Cardiac fibroblast (primary cell): ENCODE results near the gene CHST3.

ENCODE experiments used
- DNase-seq, 2 donors: peaks; one replicate each; pipeline versions ENCODE4 v3.0.0 to v3.0.0-alpha.2; 2010; ENCODE audit warnings: low read depth in 2 of 2
- H3K4me3 ChIP-seq, 2 donors: replicated peaks in 1 of 2; 1 replicate in 1 of 2; 2 replicates in 1 of 2; pipeline ENCODE4 v1.5.1; 2011; ENCODE audit warnings: low read depth in 2 of 2, low read length in 2 of 2, mild to moderate bottlenecking in 2 of 2, moderate library complexity in 1 of 2
- CTCF ChIP-seq: IDR thresholded peaks from one replicate; pipeline ENCODE4 v1.5.1; 2011; ENCODE audit warnings: low read depth, mild to moderate bottlenecking, low read length, inconsistent platforms

Gene CHST3

GRCh38 chr10:72008096-72008981 lies 44.1 kb downstream of the CHST3 start:
- TF ChIP-seq CTCF: no peak
- DNase-seq: no peak
- H3K4me3 ChIP-seq: no peak overlapping the region

- no peak for TF ChIP-seq CTCF
- DNase-seq: no peak
- no peak overlapping the region for H3K4me3 ChIP-seq
These were observed 44.8 kb downstream of the CHST3 start for GRCh38 chr10:72009051-72009424.

GRCh38 chr10:72009425-72010081 lies 45.4 kb downstream of the CHST3 start:
- H3K4me3 ChIP-seq: no peak overlapping the region
- peak; percentile 98 to 100 for DNase-seq
- TF ChIP-seq CTCF: no peak

GRCh38 chr10:72010234-72010973 lies 46.2 kb downstream of the CHST3 start:
- no peak overlapping the region for H3K4me3 ChIP-seq
- no peak for TF ChIP-seq CTCF
- DNase-seq: peak; percentile 21 to 35

GRCh38 chr10:72011016-72011415 lies 46.8 kb downstream of the CHST3 start:
- H3K4me3 ChIP-seq: no peak overlapping the region
- DNase-seq: no peak
- no peak for TF ChIP-seq CTCF

- no peak for TF ChIP-seq CTCF
These were observed 47.3 kb downstream of the CHST3 start for GRCh38 chr10:72011468-72011867.

More at GRCh38 chr10:72011468-72011867, 47.3 kb downstream of the CHST3 start:
- no peak overlapping the region for H3K4me3 ChIP-seq
- DNase-seq: no peak
